Measurements from ENCODE around the gene CLINT1.

Gene CLINT1

DNA sequence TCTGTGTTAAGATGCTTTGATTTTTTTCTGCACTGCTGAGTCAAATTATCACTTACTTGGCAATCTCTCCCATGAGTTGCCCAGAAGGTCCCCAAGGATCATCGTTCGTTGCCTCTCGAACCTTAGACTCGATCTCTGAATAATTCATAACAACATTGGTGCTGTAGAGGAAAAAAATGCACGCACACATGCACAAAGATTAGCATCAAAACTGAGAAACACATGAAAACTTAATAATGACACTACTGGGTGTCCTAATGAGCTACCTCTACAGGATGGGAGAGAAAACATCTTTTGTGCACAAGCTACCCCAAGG is 41.6 kb downstream of the CLINT1 start:
- TF ChIP-seq, protein P1, sequence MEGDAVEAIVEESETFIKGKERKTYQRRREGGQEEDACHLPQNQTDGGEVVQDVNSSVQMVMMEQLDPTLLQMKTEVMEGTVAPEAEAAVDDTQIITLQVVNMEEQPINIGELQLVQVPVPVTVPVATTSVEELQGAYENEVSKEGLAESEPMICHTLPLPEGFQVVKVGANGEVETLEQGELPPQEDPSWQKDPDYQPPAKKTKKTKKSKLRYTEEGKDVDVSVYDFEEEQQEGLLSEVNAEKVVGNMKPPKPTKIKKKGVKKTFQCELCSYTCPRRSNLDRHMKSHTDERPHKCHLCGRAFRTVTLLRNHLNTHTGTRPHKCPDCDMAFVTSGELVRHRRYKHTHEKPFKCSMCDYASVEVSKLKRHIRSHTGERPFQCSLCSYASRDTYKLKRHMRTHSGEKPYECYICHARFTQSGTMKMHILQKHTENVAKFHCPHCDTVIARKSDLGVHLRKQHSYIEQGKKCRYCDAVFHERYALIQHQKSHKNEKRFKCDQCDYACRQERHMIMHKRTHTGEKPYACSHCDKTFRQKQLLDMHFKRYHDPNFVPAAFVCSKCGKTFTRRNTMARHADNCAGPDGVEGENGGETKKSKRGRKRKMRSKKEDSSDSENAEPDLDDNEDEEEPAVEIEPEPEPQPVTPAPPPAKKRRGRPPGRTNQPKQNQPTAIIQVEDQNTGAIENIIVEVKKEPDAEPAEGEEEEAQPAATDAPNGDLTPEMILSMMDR (conservative IDR thresholded peaks at IDR 0.05) = no peak
- TF ChIP-seq ZFX (IDR thresholded peaks at IDR 0.05) = no peak
- no peak overlapping the region for H3K27ac ChIP-seq

DNA sequence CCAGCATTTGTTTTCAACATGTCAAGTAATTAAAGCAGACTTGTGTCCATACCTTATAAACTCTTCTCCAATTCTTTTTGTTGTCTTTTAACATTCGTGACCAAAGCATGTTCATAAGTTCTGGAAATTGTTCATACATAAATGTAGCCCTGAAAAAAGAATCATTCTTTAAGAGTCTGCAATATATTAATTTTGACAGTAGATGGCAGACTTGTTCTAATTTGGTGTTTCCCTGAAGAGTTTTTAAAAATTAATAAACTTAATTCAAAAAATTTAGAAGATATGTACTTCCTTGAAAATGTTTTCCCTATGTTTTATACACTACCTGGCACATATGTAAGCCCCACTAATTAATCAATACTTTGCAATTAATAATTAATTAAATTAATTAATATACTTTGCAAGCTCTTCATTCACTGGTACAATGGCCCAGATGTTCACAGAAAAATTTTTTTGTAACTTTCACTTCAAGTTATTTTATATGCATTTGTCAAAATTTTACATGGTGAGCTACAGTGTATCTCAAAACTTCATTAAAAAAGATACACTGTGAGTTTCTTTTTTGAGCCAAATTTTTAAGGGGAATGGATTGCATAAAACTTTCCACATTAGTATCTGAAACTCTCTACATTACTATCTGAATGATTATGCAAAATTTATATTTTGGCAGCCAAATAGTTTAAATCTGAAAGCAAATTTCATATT is 42.1 kb downstream of the CLINT1 start:
- no peak for TF ChIP-seq ZFX (IDR thresholded peaks at IDR 0.05)
- TF ChIP-seq, protein P1 (conservative IDR thresholded peaks at IDR 0.05) = peak; percentile 78
- no peak overlapping the region for H3K27ac ChIP-seq

DNA sequence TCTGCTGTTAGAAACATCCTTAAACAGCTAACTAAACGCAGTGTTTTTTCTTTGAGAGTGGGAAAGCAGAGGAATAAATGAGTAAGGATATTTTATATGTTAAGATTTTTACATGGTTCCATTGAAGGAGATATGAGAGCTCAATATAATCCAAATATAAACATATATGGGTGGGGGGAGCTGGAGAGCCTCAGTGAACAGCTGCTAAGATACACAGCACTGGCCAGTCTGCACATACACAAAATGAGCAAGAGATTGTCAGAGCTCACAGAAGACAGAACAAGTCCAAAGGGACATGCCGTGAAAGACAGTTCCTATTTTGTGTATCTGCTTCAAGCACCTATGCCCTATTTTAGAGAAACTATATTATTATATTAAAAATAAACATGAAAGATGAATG is 46.9 kb downstream of the CLINT1 start:
- no peak overlapping the region for H3K27ac ChIP-seq
- TF ChIP-seq, protein P1 (conservative IDR thresholded peaks at IDR 0.05) = no peak
- TF ChIP-seq ZFX (IDR thresholded peaks at IDR 0.05) = no peak

DNA sequence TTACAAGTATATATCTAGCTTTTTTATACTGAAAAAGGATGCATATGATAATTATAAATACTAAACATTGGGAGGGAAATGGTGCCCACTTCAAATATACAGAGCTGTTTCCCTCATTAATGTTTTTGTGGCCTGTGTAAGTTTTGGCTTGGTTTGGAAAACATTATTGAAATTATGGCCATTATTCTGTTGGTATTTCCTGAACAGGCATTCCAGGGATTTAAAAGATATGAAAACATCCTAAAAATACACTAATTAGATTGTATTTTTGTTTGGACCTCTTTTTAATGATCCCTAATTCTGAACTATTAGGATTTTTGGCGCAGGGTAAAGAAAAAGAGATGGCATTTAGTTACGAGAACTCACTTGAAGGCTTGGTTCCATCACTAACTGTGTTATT is 50.9 kb downstream of the CLINT1 start:
- no peak overlapping the region for H3K27ac ChIP-seq
- TF ChIP-seq ZFX (IDR thresholded peaks at IDR 0.05) = no peak
- TF ChIP-seq, protein P1 (conservative IDR thresholded peaks at IDR 0.05) = no peak

DNA sequence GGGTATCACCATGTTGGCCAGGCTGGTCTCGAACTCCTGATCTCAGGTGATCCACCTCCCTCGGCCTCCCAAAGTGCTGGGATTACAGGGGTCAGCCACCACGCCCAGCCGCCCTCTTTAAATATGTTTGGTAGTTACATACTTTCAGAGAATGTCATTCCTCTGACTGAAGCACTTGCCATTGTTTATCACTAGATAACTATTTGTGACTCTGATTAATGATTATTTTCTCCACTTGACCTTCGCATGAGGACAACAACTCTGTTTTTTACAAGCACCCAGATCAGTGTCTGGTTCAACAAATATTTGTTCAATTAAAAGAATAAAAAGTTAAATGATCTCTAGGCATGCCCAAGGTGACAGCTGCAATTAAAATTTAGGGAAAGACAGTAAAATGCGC is 56.2 kb downstream of the CLINT1 start:
- TF ChIP-seq, protein P1 (conservative IDR thresholded peaks at IDR 0.05) = no peak
- TF ChIP-seq ZFX (IDR thresholded peaks at IDR 0.05) = no peak
- H3K27ac ChIP-seq = no peak overlapping the region

DNA sequence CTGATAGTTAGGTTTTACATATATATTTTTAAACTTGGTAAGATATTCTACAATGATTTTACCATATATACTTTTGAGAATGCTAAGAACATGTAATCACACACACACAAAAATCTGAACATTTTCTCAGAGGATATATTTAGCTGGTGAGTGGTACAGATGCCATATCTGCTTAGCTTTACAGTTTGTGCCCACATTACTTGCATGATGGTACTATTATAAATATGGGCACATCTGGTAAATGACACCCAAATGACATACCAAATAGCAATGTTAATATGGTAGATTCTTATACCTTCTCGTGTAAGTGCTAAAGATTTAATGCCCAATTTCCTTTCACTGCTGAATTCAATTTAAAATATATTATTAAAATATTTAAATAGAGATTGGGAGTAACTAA is 58.8 kb downstream of the CLINT1 start:
- no peak overlapping the region for H3K27ac ChIP-seq
- no peak for TF ChIP-seq ZFX (IDR thresholded peaks at IDR 0.05)
- TF ChIP-seq, protein P1 (conservative IDR thresholded peaks at IDR 0.05) = no peak

DNA sequence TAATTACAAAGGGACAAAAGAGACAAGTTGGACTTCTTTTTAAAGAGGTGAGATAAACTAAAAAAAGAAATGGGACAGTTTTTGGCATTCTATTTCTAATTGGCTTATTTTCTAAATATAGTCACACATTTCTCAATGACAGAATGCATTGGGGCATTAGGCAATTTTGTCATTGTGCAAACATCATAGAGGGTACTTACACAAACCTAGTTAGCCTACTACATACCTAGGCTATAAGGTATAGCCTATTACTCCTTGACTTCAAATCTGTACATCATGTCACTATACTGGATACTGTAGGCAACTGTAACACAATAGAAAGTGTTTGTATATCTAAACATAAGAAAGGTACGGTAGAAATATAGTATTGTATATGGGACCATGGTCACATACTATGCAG is 59.4 kb downstream of the CLINT1 start:
- TF ChIP-seq, protein P1 (conservative IDR thresholded peaks at IDR 0.05) = no peak
- TF ChIP-seq ZFX (IDR thresholded peaks at IDR 0.05) = no peak

More for the DNA sequence above, 59.4 kb downstream of the CLINT1 start:
- no peak overlapping the region for H3K27ac ChIP-seq

Measured in C4-2B (cell line).